Adrenal gland (tissue), 5 donors: ENCODE measurements around the gene C1QL1.

Experiments used
- CTCF ChIP-seq, 6 experiments: fragments of 450-650 bp in 4 of 6; fragments of 200-600 bp in 2 of 6; sonication (generic) in 1 of 6; IDR thresholded peaks; 1 replicate in 5 of 6; 2 replicates in 1 of 6; pipeline versions ENCODE4 v1.5.1 to v1.8.0; 2016 to 2021; ENCODE audit warnings: antibody characterized with exemption in 6 of 6, mild to moderate bottlenecking in 2 of 6, moderate library complexity in 1 of 6
- POLR2A ChIP-seq, 2 donors: fragments of 450-650 bp; IDR thresholded peaks; one replicate each; pipeline ENCODE4 v1.6.1; 2017; ENCODE audit warnings: antibody characterized with exemption in 2 of 2, mild to moderate bottlenecking in 2 of 2, moderate library complexity in 1 of 2
- donor health status: DM: no; HTN: no; CAD: no.

GRCh38 chr17:44912763-44913544, 55.1 kb downstream of the C1QL1 start:
- TF ChIP-seq CTCF (IDR thresholded peaks at IDR 0.05) (no peak), POLR2A (IDR thresholded peaks at IDR 0.05) (no peak)
